ENCODE data around the gene LRRC39. TPM values are rescaled to one million over a fixed set of nuclear protein-coding genes. Genes with fewer than 3 reads are reported as not detected.

Gene LRRC39
- total RNA-seq, 1 experiment from 2014 or later = 0.46 TPM

DNA sequence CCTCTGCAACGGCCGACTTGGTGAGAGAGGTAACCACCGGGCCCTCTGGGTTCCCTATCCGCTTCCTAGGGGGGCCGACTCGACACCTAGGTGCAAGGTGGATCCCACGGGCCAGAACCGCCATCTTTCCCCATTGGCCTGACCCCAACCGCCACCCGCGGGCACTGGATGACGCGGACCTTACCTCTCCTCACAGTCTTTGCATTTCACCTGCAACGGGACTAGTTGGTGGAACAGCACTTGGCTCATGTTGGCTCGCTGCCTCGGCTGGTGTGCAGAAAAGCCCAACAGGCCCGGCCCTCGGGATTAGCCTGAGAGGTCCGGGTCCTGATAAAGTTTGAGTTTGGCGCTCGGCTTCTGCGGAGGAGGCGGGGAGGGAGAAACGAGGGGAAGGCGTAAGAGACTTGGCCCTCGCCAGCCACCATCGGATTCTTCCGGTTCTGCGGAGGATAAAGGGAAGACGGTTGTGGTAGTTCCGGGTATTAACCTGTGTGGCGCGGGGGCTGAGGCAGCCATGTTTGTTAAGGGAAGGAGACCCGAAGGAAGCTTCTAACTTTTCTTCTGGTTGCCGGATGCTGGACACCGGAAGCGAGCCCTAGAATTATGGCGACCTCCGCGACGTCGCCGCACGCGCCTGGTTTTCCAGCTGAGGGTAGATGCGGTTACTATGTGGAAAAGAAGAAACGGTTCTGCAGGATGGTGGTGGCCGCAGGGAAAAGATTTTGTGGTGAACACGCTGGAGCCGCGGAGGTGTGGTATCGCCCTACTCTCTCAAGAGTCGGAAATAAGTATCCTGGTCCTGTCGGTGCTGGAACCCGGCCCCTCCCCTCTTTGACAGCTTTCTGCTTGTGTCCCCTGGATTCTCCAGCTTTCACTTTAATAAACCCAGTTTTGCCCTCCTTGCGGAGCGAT lies 45.2 kb downstream of the LRRC39 start, which contains the start of the genes SASS6 and TRMT13 (continued):
- TF ChIP-seq CDX4 (CRISPR knock-in tag; IDR thresholded peaks at IDR 0.05; ENCODE audit: borderline replicate concordance) (no peak), OVOL2 (CRISPR knock-in tag; IDR thresholded peaks at IDR 0.05; ENCODE audit: borderline replicate concordance) (no peak), ZNF232 (CRISPR knock-in tag; IDR thresholded peaks at IDR 0.05) (no peak), TEAD1 (CRISPR knock-in tag; IDR thresholded peaks at IDR 0.05) (no peak), TCF7 (CRISPR knock-in tag; IDR thresholded peaks at IDR 0.05; ENCODE audit: low read depth) (no peak), KAT7 (CRISPR knock-in tag; IDR thresholded peaks at IDR 0.05; ENCODE audit: borderline replicate concordance) (no peak; the same call in 1 of the 2 replicates), SMAD3 (CRISPR knock-in tag; IDR thresholded peaks at IDR 0.05; ENCODE audit: borderline replicate concordance) (0 out of 2 replicates have a peak, but pooled peaks have one; percentile 18), NFYB (CRISPR knock-in tag; conservative IDR thresholded peaks at IDR 0.05; ENCODE audit: low read depth) (no peak; the same call in 1 of the 2 replicates), RORB (CRISPR knock-in tag; IDR thresholded peaks at IDR 0.05) (no peak), NR2C2 (CRISPR knock-in tag; IDR thresholded peaks at IDR 0.05) (no peak), TEAD4 (CRISPR knock-in tag; IDR thresholded peaks at IDR 0.05) (no peak), ZNF219 (CRISPR knock-in tag; IDR thresholded peaks at IDR 0.05; ENCODE audit: borderline replicate concordance) (no peak), GTF2I (CRISPR knock-in tag; conservative IDR thresholded peaks at IDR 0.05) (no peak), ZNF396 (CRISPR knock-in tag; IDR thresholded peaks at IDR 0.05; ENCODE audit: borderline replicate concordance) (no peak), NR3C1 (CRISPR knock-in tag; conservative IDR thresholded peaks at IDR 0.05; ENCODE audit: low read depth) (no peak)
- TF ChIP-seq, protein P1, sequence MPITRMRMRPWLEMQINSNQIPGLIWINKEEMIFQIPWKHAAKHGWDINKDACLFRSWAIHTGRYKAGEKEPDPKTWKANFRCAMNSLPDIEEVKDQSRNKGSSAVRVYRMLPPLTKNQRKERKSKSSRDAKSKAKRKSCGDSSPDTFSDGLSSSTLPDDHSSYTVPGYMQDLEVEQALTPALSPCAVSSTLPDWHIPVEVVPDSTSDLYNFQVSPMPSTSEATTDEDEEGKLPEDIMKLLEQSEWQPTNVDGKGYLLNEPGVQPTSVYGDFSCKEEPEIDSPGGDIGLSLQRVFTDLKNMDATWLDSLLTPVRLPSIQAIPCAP (CRISPR knock-in tag; IDR thresholded peaks at IDR 0.05) = 0 out of 2 replicates have a peak, but pooled peaks have one; percentile 13
- TF ChIP-seq, protein P2, sequence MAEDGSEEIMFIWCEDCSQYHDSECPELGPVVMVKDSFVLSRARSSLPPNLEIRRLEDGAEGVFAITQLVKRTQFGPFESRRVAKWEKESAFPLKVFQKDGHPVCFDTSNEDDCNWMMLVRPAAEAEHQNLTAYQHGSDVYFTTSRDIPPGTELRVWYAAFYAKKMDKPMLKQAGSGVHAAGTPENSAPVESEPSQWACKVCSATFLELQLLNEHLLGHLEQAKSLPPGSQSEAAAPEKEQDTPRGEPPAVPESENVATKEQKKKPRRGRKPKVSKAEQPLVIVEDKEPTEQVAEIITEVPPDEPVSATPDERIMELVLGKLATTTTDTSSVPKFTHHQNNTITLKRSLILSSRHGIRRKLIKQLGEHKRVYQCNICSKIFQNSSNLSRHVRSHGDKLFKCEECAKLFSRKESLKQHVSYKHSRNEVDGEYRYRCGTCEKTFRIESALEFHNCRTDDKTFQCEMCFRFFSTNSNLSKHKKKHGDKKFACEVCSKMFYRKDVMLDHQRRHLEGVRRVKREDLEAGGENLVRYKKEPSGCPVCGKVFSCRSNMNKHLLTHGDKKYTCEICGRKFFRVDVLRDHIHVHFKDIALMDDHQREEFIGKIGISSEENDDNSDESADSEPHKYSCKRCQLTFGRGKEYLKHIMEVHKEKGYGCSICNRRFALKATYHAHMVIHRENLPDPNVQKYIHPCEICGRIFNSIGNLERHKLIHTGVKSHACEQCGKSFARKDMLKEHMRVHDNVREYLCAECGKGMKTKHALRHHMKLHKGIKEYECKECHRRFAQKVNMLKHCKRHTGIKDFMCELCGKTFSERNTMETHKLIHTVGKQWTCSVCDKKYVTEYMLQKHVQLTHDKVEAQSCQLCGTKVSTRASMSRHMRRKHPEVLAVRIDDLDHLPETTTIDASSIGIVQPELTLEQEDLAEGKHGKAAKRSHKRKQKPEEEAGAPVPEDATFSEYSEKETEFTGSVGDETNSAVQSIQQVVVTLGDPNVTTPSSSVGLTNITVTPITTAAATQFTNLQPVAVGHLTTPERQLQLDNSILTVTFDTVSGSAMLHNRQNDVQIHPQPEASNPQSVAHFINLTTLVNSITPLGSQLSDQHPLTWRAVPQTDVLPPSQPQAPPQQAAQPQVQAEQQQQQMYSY (CRISPR knock-in tag; IDR thresholded peaks at IDR 0.05) = no peak
- TF ChIP-seq, protein P3, sequence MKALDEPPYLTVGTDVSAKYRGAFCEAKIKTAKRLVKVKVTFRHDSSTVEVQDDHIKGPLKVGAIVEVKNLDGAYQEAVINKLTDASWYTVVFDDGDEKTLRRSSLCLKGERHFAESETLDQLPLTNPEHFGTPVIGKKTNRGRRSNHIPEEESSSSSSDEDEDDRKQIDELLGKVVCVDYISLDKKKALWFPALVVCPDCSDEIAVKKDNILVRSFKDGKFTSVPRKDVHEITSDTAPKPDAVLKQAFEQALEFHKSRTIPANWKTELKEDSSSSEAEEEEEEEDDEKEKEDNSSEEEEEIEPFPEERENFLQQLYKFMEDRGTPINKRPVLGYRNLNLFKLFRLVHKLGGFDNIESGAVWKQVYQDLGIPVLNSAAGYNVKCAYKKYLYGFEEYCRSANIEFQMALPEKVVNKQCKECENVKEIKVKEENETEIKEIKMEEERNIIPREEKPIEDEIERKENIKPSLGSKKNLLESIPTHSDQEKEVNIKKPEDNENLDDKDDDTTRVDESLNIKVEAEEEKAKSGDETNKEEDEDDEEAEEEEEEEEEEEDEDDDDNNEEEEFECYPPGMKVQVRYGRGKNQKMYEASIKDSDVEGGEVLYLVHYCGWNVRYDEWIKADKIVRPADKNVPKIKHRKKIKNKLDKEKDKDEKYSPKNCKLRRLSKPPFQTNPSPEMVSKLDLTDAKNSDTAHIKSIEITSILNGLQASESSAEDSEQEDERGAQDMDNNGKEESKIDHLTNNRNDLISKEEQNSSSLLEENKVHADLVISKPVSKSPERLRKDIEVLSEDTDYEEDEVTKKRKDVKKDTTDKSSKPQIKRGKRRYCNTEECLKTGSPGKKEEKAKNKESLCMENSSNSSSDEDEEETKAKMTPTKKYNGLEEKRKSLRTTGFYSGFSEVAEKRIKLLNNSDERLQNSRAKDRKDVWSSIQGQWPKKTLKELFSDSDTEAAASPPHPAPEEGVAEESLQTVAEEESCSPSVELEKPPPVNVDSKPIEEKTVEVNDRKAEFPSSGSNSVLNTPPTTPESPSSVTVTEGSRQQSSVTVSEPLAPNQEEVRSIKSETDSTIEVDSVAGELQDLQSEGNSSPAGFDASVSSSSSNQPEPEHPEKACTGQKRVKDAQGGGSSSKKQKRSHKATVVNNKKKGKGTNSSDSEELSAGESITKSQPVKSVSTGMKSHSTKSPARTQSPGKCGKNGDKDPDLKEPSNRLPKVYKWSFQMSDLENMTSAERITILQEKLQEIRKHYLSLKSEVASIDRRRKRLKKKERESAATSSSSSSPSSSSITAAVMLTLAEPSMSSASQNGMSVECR (CRISPR knock-in tag; IDR thresholded peaks at IDR 0.05; ENCODE audit: borderline replicate concordance) = no peak
- TF ChIP-seq, protein P4, sequence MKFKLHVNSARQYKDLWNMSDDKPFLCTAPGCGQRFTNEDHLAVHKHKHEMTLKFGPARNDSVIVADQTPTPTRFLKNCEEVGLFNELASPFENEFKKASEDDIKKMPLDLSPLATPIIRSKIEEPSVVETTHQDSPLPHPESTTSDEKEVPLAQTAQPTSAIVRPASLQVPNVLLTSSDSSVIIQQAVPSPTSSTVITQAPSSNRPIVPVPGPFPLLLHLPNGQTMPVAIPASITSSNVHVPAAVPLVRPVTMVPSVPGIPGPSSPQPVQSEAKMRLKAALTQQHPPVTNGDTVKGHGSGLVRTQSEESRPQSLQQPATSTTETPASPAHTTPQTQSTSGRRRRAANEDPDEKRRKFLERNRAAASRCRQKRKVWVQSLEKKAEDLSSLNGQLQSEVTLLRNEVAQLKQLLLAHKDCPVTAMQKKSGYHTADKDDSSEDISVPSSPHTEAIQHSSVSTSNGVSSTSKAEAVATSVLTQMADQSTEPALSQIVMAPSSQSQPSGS (CRISPR knock-in tag; IDR thresholded peaks at IDR 0.05; ENCODE audit: borderline replicate concordance, low read depth) = no peak
- TF ChIP-seq, protein P5, sequence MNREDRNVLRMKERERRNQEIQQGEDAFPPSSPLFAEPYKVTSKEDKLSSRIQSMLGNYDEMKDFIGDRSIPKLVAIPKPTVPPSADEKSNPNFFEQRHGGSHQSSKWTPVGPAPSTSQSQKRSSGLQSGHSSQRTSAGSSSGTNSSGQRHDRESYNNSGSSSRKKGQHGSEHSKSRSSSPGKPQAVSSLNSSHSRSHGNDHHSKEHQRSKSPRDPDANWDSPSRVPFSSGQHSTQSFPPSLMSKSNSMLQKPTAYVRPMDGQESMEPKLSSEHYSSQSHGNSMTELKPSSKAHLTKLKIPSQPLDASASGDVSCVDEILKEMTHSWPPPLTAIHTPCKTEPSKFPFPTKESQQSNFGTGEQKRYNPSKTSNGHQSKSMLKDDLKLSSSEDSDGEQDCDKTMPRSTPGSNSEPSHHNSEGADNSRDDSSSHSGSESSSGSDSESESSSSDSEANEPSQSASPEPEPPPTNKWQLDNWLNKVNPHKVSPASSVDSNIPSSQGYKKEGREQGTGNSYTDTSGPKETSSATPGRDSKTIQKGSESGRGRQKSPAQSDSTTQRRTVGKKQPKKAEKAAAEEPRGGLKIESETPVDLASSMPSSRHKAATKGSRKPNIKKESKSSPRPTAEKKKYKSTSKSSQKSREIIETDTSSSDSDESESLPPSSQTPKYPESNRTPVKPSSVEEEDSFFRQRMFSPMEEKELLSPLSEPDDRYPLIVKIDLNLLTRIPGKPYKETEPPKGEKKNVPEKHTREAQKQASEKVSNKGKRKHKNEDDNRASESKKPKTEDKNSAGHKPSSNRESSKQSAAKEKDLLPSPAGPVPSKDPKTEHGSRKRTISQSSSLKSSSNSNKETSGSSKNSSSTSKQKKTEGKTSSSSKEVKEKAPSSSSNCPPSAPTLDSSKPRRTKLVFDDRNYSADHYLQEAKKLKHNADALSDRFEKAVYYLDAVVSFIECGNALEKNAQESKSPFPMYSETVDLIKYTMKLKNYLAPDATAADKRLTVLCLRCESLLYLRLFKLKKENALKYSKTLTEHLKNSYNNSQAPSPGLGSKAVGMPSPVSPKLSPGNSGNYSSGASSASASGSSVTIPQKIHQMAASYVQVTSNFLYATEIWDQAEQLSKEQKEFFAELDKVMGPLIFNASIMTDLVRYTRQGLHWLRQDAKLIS (CRISPR knock-in tag; IDR thresholded peaks at IDR 0.05; ENCODE audit: borderline replicate concordance) = no peak
- TF ChIP-seq, protein P6, sequence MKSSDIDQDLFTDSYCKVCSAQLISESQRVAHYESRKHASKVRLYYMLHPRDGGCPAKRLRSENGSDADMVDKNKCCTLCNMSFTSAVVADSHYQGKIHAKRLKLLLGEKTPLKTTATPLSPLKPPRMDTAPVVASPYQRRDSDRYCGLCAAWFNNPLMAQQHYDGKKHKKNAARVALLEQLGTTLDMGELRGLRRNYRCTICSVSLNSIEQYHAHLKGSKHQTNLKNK (CRISPR knock-in tag; IDR thresholded peaks at IDR 0.05) = no peak
- TF ChIP-seq, protein P7, sequence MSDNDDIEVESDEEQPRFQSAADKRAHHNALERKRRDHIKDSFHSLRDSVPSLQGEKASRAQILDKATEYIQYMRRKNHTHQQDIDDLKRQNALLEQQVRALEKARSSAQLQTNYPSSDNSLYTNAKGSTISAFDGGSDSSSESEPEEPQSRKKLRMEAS (CRISPR knock-in tag; IDR thresholded peaks at IDR 0.05) = peak; percentile 84

Data from WTC11 (cell line).